Gastrocnemius medialis (tissue), 4 donors: ENCODE results near the gene ZNHIT3. TPM values are rescaled to one million over a fixed set of nuclear protein-coding genes. Genes with fewer than 3 reads are reported as not detected.

Experiments
- ATAC-seq, 2 donors: fragments of 150-250 bp; one replicate each; pipeline ENCODE4 v1.9.1; 2016
- DNase-seq, 2 donors: peaks; one replicate each; pipeline ENCODE4 v3.0.0-alpha.2; 2019
- H3K27ac ChIP-seq, 4 donors: fragments of 200-600 bp; sonication (generic); 1 replicate in 1 of 4; 2 replicates in 3 of 4; pipeline ENCODE4 v1.5.1; 2016 to 2018; ENCODE audit warnings: mild to moderate bottlenecking in 2 of 4, moderate library complexity in 1 of 4
- H3K27me3 ChIP-seq, 3 donors: fragments of 200-600 bp; sonication (generic) in 2 of 3; 1 replicate in 1 of 3; 2 replicates in 2 of 3; pipeline versions ENCODE4 v1.5.1 to v1.6.0; 2016 to 2019; ENCODE audit warnings: mild to moderate bottlenecking in 1 of 3, moderate library complexity in 1 of 3
- H3K36me3 ChIP-seq, 2 donors: fragments of 200-600 bp; sonication (generic) in 1 of 2; one replicate each; pipeline ENCODE4 v1.5.1; 2017 to 2018
- H3K4me1 ChIP-seq, 2 donors: fragments of 200-600 bp; sonication (generic) in 1 of 2; one replicate each; pipeline ENCODE4 v1.5.1; 2016 to 2017; ENCODE audit warnings: mild to moderate bottlenecking in 2 of 2
- H3K4me3 ChIP-seq, 4 donors: fragments of 200-600 bp; sonication (generic) in 3 of 4; 1 replicate in 1 of 4; 2 replicates in 3 of 4; pipeline ENCODE4 v1.5.1; 2016 to 2019; ENCODE audit warnings: mild to moderate bottlenecking in 2 of 4
- H3K9me3 ChIP-seq, 3 donors: fragments of 200-600 bp; sonication (generic) in 2 of 3; 1 replicate in 1 of 3; 2 replicates in 2 of 3; pipeline ENCODE4 v1.5.1; 2016 to 2019
- POLR2A ChIP-seq, 2 donors: fragments of 450-650 bp; IDR thresholded peaks; one replicate each; pipeline ENCODE4 v1.6.1; 2017; ENCODE audit warnings: antibody characterized with exemption in 2 of 2, mild to moderate bottlenecking in 2 of 2, moderate library complexity in 2 of 2
- in situ Hi-C, 4 donors: fragments of 200-750 bp; cut with MboI; loops; one replicate each; pipeline versions ENCODE4 v1.15.0 to v1.8.0; 2017; ENCODE audit warnings: low sequenced_read_pairs in 4 of 4
- intact Hi-C: fragments of 100-400 bp; cut with DNase I; formaldehyde crosslinking; loops from one replicate; pipeline ENCODE4 v1.15.1; 2023; ENCODE audit warnings: low total_unique reads
- total RNA-seq, 4 donors: library from RNA; depleted of rRNA; stranded (reverse); fragments of >200 nt; gene quantifications; one replicate each; pipeline versions ENCODE4 v1.1.0 to v1.2.3, GENCODE V29; 2016
- TF ChIP-seq, protein P1 (sequence below), 5 experiments: fragments of 450-650 bp in 3 of 5; fragments of 200-600 bp in 2 of 5; sonication (generic) in 2 of 5; IDR thresholded peaks in 4 of 5; conservative IDR thresholded peaks in 1 of 5; 1 replicate in 4 of 5; 2 replicates in 1 of 5; pipeline ENCODE4 v1.5.1; 2016 to 2019; ENCODE audit warnings: antibody characterized with exemption in 5 of 5, mild to moderate bottlenecking in 3 of 5, moderate library complexity in 3 of 5

The ZNHIT3 gene
- total RNA-seq, 4 donors from 2014 or later = 33.4 to 52.7 (median 39.3) TPM

DNA sequence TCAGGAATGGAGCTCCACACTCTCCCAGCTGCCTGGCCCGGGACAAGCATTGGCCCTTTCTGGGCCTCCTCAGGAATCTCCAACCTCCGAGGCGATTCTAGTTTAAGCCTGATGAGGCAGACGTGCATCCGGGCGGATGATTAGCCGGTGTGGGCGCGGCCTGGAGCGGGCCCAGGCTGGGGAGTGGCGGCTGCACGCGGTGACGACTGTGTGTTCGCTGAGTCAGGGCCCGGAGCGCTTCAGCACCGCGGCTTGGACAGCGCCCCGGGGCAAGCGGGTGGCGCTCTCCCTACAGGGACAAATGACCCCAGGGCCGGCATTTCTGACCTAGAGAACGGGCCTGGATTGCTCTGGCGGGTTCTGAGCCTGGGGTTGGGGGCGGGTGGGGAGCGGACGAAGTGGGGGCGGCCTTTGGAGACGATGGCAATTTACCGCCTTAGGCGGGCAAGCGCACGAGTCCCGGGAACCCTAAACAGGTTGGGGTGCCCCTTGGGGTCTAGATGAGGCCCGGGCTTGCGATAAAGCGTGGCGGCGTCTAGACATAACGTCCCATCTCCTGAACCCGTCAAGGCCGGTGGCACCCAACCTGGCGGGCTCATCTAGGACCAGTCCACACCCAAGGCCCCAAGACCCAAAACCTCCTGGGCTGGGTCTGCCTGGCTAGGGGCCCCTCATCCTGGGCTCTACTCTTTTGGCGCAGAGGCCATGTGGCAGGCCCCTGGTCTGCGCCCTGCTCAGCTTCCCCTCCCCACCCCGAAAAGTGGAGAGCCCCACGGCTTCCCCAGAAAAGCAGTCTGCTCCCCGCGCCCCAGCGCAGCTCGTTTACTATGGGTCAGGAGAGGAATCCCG is 22.3 kb upstream of the ZNHIT3 start:
- DNase-seq (no peak), ATAC-seq (no peak)
- H3K4me1 ChIP-seq = no peaks in the 10 kb centered on the region
- no peak overlapping the region for H3K27ac ChIP-seq
- H3K27me3 ChIP-seq = peaks cover 29 to 45% (median 33%) of the 10 kb centered on the region in 3 donors
- H3K4me3 ChIP-seq = no peak overlapping the region
- in situ Hi-C loops (no loop called here), intact Hi-C loops (no loop called here)
- no peak for TF ChIP-seq POLR2A (IDR thresholded peaks at IDR 0.05)
- TF ChIP-seq, protein P1, sequence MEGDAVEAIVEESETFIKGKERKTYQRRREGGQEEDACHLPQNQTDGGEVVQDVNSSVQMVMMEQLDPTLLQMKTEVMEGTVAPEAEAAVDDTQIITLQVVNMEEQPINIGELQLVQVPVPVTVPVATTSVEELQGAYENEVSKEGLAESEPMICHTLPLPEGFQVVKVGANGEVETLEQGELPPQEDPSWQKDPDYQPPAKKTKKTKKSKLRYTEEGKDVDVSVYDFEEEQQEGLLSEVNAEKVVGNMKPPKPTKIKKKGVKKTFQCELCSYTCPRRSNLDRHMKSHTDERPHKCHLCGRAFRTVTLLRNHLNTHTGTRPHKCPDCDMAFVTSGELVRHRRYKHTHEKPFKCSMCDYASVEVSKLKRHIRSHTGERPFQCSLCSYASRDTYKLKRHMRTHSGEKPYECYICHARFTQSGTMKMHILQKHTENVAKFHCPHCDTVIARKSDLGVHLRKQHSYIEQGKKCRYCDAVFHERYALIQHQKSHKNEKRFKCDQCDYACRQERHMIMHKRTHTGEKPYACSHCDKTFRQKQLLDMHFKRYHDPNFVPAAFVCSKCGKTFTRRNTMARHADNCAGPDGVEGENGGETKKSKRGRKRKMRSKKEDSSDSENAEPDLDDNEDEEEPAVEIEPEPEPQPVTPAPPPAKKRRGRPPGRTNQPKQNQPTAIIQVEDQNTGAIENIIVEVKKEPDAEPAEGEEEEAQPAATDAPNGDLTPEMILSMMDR (IDR thresholded peaks at IDR 0.05 in 4 of 5, conservative IDR thresholded peaks at IDR 0.05 in 1 of 5) = no peak
- H3K9me3 ChIP-seq = no peaks in the 10 kb centered on the region
- no peaks in the 10 kb centered on the region for H3K36me3 ChIP-seq

DNA sequence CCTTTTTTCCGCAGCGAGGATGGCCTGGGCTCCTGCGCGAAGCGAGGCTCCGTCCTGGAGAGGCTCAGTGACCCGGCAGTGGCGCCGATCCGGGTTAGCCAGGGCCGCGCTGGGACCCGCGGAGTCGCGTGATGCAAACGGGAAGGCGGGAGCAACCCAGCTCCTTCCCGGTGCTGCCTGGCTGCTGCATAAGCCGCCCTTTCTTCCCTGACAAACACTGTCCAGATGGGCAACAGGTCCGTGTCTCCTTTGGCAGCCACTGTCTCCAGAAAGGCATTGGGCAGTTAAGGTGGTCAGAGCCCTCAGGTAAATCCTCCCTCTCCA is 21.8 kb upstream of the ZNHIT3 start:
- intact Hi-C loops (no loop called here), in situ Hi-C loops (no loop called here)
- H3K27me3 ChIP-seq = peaks cover 29 to 49% (median 33%) of the 10 kb centered on the region in 3 donors
- no peaks in the 10 kb centered on the region for H3K9me3 ChIP-seq
- DNase-seq (no peak), ATAC-seq (no peak)
- H3K4me3 ChIP-seq = no peak overlapping the region
- no peak for TF ChIP-seq POLR2A (IDR thresholded peaks at IDR 0.05)
- TF ChIP-seq, protein P1 (IDR thresholded peaks at IDR 0.05 in 4 of 5, conservative IDR thresholded peaks at IDR 0.05 in 1 of 5) = no peak
- H3K27ac ChIP-seq = no peak overlapping the region
- H3K36me3 ChIP-seq = no peaks in the 10 kb centered on the region
- H3K4me1 ChIP-seq = no peaks in the 10 kb centered on the region

DNA sequence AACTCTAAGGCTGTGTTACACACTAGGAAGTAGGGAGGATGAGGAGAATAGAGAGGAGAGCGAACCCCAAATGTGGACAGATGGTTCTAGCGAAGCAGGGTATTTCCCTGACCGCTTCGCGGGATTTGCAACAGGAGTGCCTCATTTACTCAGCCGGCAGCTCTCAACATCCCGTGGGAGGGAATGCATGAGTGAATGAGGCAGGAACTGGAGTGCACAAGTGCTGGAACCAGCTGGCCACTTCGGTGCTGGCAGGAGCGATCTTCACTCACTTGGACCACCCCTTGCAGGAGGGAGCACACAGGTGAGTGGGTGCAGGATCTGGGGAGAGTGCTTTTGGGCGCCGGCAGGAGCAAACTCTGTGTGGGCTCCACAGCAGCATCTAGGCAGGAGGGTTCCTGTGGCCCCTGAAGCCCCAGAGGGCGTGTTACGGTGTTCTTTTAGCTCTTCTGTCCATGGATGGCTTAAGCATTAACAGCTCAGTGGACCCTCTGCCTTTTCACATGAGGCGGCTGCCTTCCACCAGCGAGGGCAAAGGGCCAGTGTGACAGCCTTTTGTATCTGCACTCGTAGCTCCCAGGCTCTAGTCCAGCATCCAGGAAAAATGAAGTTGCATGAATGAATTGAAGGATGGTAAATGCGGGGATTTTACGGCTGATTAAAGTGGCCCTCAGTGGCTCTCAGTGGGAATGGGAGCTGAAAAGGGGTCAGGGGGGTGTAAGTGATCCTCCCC is 17.4 kb upstream of the ZNHIT3 start:
- Histone ChIP-seq H3K27ac (no peak overlapping the region), H3K4me3 (no peak overlapping the region), H3K9me3 (no peaks in the 10 kb centered on the region), H3K36me3 (no peaks in the 10 kb centered on the region), H3K27me3 (peaks cover 22 to 28% (median 26%) of the 10 kb centered on the region in 3 donors), H3K4me1 (no peaks in the 10 kb centered on the region)
- ATAC-seq = no peak
- intact Hi-C loops (no loop called here), in situ Hi-C loops (no loop called here)
- TF ChIP-seq POLR2A (IDR thresholded peaks at IDR 0.05) = no peak
- TF ChIP-seq, protein P1 (IDR thresholded peaks at IDR 0.05 in 4 of 5, conservative IDR thresholded peaks at IDR 0.05 in 1 of 5) = no peak
- DNase-seq = no peak

DNA sequence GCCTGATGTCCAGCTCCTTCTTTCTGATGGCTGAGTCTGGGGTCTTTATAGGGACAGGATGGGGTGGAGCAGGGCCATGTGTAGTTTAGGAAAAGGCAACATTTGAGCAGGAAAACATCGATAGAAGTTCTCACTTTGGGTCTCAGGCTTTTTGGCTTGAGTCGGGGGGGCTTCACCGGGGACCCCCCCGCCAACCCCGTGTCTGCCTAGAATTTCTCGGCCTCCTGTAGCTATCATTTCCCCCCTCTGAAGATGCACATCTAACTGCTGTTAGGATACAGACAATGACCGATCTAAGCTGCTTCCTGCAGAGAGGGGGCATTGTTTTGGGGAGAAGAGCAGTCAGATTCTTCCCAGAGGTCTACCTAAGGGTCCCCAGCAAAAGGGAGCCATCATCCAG is 16.7 kb upstream of the ZNHIT3 start:
- no peak overlapping the region for H3K4me3 ChIP-seq
- TF ChIP-seq, protein P1 (IDR thresholded peaks at IDR 0.05 in 4 of 5, conservative IDR thresholded peaks at IDR 0.05 in 1 of 5) = no peak
- TF ChIP-seq POLR2A (IDR thresholded peaks at IDR 0.05) = no peak
- DNase-seq = no peak
- H3K4me1 ChIP-seq = no peaks in the 10 kb centered on the region
- H3K36me3 ChIP-seq = no peaks in the 10 kb centered on the region
- in situ Hi-C loops (no loop called here), intact Hi-C loops (no loop called here)
- H3K9me3 ChIP-seq = no peaks in the 10 kb centered on the region
- H3K27me3 ChIP-seq = peaks cover 17 to 22% (median 19%) of the 10 kb centered on the region in 3 donors
- no peak for ATAC-seq
- H3K27ac ChIP-seq = no peak overlapping the region
